GM12891 (cell line): Measurements from ENCODE around the gene ATP6V0E1.
"Not testable (repeated sequence)": the region's sequence is repeated elsewhere in the genome, so short reads cannot be mapped to it uniquely, and the experiment has no call there.

ENCODE experiments used
- DNase-seq: peaks from one replicate; pipeline ENCODE4 v3.0.0; 2011; ENCODE audit warnings: low spot score; ENCODE audit not compliant: insufficient read length
- FAIRE-seq: peaks from 2 replicates; lab custom pipeline; 2011; peaks lifted over from hg19 to GRCh38; lab: Jason Lieb, UNC
- PAX5 ChIP-seq: IDR thresholded peaks from 2 replicates; pipeline ENCODE4 v1.6.1; 2011; ENCODE audit warnings: low read length, moderate library complexity, mild to moderate bottlenecking; ENCODE audit not compliant: insufficient read depth, severe bottlenecking
- POLR2A ChIP-seq: IDR thresholded peaks from 2 replicates; pipeline ENCODE4 v1.6.1; 2011; ENCODE audit warnings: low read depth, low read length, control low read depth
- POLR2AphosphoS5 ChIP-seq: IDR thresholded peaks from 2 replicates; pipeline ENCODE4 v1.6.1; 2011; ENCODE audit warnings: low read depth, low read length, control low read depth
- POU2F2 ChIP-seq: IDR thresholded peaks from 2 replicates; pipeline ENCODE4 v1.6.1; 2011; ENCODE audit warnings: low read depth, mild to moderate bottlenecking, control low read depth, low read length, moderate library complexity
- SPI1 ChIP-seq: IDR thresholded peaks from 2 replicates; pipeline ENCODE4 v1.6.1; 2011; ENCODE audit warnings: low read depth, low read length, control low read depth
- TAF1 ChIP-seq: IDR thresholded peaks from 2 replicates; pipeline ENCODE4 v1.6.1; 2011; ENCODE audit warnings: low read depth, low read length, control low read depth

ATP6V0E1 gene

GRCh38 chr5:173015598-173016455 lies 32.3 kb downstream of the ATP6V0E1 start:
- DNase-seq = no peak
- TF ChIP-seq POLR2A (no peak), POLR2AphosphoS5 (no peak), POU2F2 (no peak)
- FAIRE-seq = no peak

GRCh38 chr5:173016598-173017046 lies 33.1 kb downstream of the ATP6V0E1 start:
- no peak for FAIRE-seq
- DNase-seq = no peak
- TF ChIP-seq POU2F2 (no peak), POLR2AphosphoS5 (no peak), POLR2A (no peak), SPI1 (no peak), TAF1 (no peak), PAX5 (no peak)

GRCh38 chr5:173017087-173017486 lies 33.5 kb downstream of the ATP6V0E1 start:
- not testable (repeated sequence) for DNase-seq, FAIRE-seq

- TF ChIP-seq POLR2AphosphoS5 (no peak), POLR2A (no peak), SPI1 (no peak), POU2F2 (no peak), TAF1 (no peak), PAX5 (no peak)
- FAIRE-seq (no peak), DNase-seq (no peak)
Measured at GRCh38 chr5:173018358-173018757, 34.8 kb downstream of the ATP6V0E1 start.

- DNase-seq (no peak), FAIRE-seq (no peak)
- TF ChIP-seq SPI1 = no peak
- TF ChIP-seq TAF1 = no peak
- no peak for TF ChIP-seq POU2F2
- no peak for TF ChIP-seq POLR2AphosphoS5
- TF ChIP-seq PAX5 = no peak
- no peak for TF ChIP-seq POLR2A
Measured at GRCh38 chr5:173020154-173020581, 36.6 kb downstream of the ATP6V0E1 start.

GRCh38 chr5:173020643-173021042 lies 37.1 kb downstream of the ATP6V0E1 start:
- DNase-seq (no peak), FAIRE-seq (no peak)
- no peak for TF ChIP-seq POLR2AphosphoS5

GRCh38 chr5:173025651-173026050 lies 42.1 kb downstream of the ATP6V0E1 start:
- FAIRE-seq (no peak), DNase-seq (no peak)
- no peak for TF ChIP-seq SPI1
- TF ChIP-seq PAX5 = no peak
- no peak for TF ChIP-seq POU2F2
- TF ChIP-seq TAF1 = no peak
- TF ChIP-seq POLR2AphosphoS5 = no peak
- TF ChIP-seq POLR2A = no peak

GRCh38 chr5:173027905-173028304 lies 44.3 kb downstream of the ATP6V0E1 start:
- FAIRE-seq = no peak
- TF ChIP-seq SPI1 (peak; percentile 41), POLR2AphosphoS5 (no peak)

GRCh38 chr5:173028811-173029327 lies 45.3 kb downstream of the ATP6V0E1 start:
- FAIRE-seq = no peak
- TF ChIP-seq POU2F2 (no peak), POLR2AphosphoS5 (no peak), TAF1 (no peak)
- no peak for DNase-seq

More at GRCh38 chr5:173027905-173028304, 44.3 kb downstream of the ATP6V0E1 start:
- DNase-seq = no peak

GRCh38 chr5:173029499-173029921 lies 45.9 kb downstream of the ATP6V0E1 start:
- TF ChIP-seq SPI1 (peak; percentile 63; the same call in 1 of the 2 replicates), PAX5 (no peak)
- no peak for DNase-seq
- no peak for FAIRE-seq

GRCh38 chr5:173032096-173032495 lies 48.5 kb downstream of the ATP6V0E1 start:
- not testable (repeated sequence) for DNase-seq, FAIRE-seq
